NCI-H1436 treated with DMSO at 0.1 percent for 48 hours (cell line): ENCODE results near the gene LY6G6D.
A peak's percentile ranks its signal among the peaks of the same experiment; 100 is the strongest.

Experiments
- DNase-seq: peaks from one replicate; lab custom pipeline; 2025; lab: John Stamatoyannopoulos, UW

Gene LY6G6D, protein sequence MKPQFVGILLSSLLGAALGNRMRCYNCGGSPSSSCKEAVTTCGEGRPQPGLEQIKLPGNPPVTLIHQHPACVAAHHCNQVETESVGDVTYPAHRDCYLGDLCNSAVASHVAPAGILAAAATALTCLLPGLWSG

DNA sequence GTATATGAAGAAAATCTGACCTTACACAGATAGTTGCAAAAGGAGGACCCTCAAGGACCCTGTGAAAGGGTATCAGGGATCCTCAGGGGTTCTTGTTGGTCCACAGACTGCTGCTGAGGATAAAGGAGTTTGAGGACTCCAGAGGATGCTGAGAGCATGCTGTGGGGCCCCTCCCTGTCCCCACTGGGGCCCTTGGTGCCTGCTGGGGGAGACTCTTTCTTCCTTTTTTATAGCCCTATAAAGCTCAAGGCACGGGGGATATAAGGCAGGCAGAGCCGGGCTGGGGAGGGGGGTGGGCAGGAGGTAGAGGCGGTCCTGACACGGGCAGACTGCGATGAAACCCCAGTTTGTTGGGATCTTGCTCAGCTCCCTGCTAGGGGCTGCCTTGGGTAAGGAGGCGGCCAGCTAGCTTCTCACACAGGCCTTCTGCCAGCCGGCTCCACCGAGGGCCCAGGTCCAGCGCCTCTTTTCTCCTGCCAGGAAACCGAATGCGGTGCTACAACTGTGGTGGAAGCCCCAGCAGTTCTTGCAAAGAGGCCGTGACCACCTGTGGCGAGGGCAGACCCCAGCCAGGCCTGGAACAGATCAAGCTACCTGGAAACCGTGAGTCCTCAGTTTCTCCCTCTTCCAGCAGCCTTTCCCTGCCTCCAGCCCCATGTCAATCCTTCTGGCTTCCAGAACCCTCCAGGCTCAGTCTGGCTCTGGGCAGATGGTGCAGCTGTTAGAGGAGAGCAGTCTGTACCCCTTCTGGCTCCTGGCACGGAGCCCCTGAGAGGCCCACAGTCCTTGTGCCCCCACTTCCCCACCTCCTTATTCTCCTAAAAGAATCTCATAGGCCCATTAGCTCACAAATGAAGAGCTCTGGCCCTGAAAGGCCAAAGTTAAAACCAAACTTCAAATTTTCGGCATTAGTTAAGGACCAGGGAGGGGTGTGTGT, at the start of gene LY6G6D:
TSS of gene LY6G6D (plus strand) at position 327 of the 937 bp plus-strand sequence. CDS start at position 335, 8 bp downstream.
- no peak for DNase-seq

DNA sequence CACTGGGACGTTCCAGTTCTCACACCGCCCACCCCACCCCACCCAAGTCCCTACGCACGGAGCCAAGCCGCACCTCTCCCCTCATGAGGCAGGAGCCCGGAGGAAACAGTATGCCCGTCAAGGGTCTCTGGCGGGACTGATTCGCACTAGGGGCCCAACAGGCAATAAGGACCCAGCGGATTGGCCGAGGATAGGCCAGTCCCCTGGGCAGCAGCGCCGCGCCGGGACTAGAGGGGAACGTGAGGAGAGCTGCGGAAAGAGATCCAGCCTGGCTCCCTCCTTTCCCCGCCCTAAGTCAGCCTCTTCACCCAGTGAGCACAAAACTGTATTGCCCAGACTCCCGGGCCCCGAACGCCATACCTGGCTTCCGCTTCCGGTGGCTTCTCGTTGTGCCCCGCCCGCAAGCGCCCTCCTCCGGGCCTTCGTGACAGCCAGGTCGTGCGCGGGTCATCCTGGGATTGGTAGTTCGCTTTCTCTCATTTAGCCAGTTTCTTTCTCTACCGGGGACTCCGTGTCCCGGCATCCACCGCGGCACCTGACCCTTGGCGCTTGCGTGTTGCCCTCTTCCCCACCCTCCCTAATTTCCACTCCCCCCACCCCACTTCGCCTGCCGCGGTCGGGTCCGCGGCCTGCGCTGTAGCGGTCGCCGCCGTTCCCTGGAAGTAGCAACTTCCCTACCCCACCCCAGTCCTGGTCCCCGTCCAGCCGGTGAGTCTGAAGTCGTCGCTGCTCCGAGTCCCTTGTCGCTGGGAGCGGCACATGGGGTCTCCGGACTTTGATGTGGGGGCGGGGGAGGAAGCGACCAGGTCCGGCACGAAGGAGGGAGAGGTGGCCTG, 49.4 kb upstream of the LY6G6D start, which contains the start of gene CSNK2B:
TSS of gene CSNK2B (plus strand) at position 580 of the 836 bp plus-strand sequence. CDS start 752 bp downstream, outside the sequence.
- DNase-seq, result peak; percentile 92

DNA sequence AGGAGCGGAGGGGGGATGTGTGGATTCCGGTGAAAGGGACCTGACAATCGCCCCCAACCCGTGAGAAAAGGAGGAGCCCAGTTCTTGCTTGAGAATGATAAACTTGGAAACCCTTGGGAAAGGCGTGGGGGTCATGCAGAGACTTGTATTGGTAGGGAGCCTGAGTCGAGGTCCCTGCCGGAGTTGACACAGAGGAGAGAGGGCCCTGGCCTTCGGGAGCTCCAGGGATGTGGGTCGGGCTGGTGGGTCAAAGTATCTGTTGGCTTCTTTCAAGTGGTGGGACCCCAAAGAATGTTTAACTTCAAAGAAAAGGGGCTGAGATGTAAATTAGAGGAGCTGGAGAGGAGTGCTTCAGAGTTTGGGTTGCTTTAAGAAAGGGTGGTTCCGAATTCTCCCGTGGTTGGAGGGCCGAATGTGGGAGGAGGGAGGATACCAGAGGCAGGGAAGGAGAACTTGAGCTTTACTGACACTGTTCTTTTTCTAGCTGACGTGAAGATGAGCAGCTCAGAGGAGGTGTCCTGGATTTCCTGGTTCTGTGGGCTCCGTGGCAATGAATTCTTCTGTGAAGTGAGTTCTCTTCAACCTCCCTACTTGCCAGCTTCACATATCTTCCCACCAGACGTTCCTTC, 48.7 kb upstream of the LY6G6D start:
- no peak for DNase-seq

DNA sequence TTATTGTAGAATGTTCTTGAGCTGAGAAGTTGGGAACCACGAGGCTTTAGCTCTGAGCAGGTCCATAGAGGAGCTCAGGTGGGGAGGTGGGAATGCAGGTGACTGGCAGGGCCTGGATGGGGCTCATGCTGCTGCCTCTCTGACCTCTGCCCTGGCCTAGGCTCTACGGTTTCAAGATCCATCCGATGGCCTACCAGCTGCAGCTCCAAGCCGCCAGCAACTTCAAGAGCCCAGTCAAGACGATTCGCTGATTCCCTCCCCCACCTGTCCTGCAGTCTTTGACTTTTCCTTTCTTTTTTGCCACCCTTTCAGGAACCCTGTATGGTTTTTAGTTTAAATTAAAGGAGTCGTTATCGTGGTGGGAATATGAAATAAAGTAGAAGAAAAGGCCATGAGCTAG, 45.5 kb upstream of the LY6G6D start, which contains the start of gene LY6G5B:
TSS of gene LY6G5B (plus strand) at position 301 of the 400 bp plus-strand sequence. CDS start 975 bp downstream, outside the sequence.
- DNase-seq, result no peak

DNA sequence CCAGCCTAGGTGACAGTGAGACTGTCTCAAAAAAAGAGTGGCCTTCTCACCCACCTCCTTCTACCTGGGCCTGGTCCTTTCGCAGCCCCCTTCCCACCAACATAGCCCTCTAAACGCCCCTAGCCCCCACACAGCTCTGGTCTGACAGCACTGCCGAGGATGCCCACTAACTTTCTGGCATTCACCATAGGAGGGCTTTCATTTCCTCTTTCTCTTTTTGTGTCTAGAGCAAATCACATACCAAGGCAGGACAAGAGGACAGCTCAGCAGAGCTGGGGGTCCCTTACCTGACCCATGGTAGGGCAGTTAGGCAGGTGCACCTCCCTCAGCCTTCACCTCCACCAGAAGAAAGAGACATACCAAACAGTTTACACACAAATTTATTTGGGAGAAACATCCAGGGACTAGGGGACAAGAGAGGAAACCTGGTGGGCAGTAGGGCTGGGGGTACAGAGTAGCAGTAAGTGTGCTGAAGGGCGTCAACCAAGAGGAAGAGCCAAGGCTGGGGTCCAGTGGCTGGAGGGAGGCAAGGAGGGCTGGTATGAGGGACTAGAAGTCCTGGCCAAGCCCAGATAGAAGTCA, 38.7 kb upstream of the LY6G6D start:
- no peak for DNase-seq

DNA sequence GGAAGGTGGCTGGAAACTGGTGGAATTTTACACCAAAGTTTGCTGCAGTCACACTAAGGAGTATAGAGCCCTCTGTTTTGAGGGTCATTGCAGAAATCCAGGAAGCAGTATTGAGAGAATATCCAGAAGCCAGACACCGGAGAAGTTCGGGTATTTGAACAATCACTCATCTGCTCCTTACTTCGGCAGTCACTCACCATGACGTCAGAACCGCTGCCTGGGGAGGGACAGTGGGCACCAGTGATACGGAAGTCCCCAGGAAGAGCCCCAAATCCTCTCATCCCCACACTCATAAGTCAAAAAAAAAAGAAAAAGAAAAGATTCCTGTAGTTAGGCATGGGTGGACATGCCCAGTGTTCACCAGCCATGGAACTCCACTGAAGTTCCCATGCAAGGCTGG, 38.2 kb upstream of the LY6G6D start:
- no peak for DNase-seq

DNA sequence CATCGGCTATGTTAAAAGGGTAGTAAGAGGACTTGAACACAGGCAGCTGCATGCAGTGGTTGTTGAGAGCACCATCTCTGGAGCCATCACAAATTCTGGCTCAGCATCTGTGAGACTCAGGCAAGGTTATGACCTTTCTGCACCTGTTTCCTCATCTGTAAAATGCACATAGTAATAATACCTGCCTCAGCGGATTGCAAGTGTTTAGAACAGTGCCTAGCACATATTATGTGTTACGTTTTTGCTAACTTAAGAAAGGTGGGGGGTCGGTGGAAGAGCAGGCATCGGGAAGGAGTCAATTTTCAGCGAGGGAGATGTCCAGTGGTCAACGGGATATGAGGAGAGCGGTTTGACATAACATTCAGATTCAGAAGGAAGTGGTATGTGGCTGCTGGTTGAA, 37.2 kb upstream of the LY6G6D start:
- no peak for DNase-seq

DNA sequence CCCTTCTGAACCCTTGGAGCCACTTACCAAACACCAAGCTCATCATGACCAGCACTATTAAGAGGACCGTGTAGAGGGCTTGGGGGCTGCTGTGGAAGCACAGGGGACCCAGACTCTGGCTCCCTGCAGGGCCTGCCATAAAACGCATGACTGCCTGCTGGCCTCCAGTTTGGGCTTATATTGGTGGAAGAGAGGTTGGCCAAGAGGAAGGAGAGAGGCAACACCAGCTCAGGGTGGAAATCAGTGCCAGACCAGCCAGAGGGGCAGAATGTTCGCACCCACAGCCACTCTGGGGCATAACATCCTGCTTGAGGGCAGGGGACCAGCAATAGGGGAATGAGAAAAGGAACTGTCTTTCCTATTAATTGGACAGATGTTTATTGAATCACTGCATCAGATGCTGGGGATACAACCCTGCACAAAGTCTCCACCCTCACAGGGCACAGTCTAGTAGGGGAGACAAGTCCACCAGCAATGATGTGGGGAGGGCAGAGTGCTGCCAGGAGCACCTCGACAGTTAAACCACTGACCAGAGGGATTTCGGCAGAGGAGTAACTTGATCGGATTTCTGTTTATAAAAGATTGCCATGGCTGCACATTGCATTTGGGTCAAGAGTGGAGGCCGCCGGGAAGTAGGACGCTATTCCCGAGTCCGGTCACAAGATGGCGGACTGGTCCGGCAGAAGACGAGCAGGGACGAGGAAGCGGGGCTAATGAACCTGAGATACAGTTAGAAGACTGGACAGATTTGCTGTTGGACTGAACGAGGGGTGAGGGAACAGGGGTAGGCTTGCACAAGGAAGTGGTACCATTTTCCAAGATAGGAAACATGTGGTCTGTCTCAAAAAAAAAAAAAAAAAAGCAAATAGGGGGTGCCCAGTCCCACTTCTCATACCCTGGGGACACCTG, 34.7 kb upstream of the LY6G6D start, which contains the start of gene LY6G5C:
TSS of gene LY6G5C (minus strand) at position 842 of the 909 bp plus-strand sequence. CDS start at position 148, 694 bp downstream.
- DNase-seq, result no peak

DNA sequence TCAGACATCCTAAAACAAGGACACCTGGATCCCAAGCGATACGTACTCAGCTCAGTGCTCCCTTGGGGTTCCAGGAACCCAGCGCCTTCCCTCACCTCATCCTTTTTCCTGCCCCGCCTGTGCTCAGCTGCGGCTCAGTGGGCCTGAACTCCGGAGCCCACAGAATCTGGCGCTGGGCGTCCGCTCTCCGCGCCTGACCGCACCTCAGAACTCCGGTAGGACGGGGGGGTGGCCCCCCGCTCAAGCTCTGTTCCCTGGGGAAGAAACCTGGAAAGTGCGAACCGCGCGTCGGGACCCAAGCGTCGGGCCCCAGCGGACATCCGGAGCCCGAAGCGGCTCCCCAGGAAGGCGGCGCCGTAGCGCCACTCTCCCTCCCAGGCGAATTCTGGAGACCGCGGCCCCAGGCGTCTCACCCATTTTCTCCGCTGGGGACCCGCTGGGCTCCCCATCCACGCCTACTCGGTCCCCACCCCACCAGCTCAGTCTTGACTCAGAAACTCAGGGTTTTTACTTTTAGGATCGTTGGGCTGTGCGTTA, 33.9 kb upstream of the LY6G6D start:
- no peak for DNase-seq

DNA sequence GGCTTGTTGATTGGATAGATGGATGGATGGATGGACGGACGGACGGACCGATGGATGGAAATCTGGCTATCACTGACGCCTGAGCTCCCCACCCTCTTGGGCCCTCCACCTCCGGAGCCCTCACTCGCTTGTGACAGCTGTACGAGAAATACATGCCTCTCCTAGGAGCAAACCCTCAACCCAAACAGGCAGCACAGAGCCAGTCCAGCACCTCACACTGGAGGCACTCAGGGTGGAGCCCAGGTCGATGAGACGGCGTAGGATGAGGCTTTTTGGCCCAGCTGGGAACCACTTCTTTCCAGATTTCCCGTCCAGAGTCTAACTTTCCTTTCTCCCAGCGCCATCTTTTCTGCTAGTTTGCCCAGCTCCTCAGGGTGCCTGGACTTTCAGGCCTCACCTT, 31.6 kb upstream of the LY6G6D start:
- no peak for DNase-seq

DNA sequence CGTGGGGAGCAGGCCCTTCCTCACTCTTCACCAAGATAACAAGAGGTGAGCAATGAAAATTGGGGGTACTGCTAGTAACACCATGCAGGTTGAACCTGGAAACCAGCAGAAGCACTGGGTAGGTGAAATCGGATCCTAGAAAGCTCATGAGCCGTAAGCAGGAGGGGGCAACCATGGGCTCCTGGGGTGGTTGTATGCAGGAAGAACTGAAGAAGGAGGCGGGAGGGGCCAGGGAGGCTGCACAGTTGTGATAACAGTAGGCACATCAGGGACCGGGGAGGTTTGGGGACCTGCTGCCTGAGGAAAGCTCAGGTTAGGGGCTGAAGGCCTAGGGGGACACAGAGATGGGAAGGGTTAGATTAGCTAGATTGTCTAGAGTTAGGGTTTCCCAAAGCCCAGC, 28.7 kb upstream of the LY6G6D start:
- no peak for DNase-seq

DNA sequence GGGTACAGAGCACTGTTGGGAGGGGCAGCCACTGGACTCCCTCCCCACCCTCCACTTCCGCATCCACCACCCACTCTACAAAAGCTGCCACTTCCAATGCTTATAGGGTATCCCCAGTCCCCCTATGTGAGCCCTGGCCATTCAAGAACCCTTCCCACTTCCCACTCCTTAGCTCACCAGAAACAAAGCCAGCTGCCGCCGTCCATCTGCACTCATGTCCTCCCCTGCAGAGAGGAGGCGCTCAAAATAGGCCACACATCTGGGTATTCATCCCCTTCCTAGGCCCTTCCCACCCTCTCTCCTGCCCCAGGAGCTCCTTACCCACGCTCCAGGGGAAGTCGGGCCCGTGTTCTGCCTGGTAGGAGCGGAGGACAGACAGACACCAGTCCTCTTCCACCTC, 27.8 kb upstream of the LY6G6D start:
- no peak for DNase-seq

DNA sequence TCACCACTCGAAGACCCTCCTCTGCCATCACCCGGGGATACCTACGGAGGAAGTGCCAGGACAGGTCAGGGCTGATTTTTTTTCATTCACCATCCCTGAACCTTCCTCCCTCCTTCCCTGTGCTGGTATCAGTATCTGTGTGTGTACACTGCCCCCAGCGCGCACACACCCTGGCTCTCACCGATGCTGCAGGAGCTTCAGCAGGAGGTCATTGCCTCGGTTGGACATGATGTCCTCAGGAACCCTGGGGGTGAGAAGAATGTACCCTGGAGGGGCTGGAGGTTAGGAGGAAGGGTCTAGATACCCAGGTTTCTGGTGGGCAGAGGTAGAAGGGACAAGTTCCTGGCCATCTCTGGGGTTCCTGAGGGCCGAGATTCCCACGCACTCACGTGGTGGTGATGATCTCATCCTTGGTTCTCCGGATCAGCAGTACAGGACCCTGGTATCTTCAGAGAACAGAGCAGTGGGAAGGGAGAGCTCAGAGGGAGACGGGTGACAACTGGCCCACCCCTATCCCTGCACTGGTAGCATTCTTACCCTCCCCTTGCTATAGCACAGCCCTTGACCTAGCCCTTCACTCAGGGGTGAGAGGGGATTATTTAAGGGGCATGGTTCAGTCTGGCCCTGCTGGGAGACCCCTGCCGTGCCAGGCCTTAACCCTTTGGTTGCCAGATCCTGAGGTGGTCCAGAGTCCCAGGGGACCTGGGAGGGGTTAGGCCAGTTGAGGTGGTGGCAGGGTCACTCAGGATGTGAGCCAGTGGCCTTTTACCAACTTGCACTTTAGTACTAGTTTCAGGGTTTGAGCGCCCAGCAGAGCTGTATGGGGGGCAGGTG, 27.1 kb upstream of the LY6G6D start:
- DNase-seq, result no peak

DNA sequence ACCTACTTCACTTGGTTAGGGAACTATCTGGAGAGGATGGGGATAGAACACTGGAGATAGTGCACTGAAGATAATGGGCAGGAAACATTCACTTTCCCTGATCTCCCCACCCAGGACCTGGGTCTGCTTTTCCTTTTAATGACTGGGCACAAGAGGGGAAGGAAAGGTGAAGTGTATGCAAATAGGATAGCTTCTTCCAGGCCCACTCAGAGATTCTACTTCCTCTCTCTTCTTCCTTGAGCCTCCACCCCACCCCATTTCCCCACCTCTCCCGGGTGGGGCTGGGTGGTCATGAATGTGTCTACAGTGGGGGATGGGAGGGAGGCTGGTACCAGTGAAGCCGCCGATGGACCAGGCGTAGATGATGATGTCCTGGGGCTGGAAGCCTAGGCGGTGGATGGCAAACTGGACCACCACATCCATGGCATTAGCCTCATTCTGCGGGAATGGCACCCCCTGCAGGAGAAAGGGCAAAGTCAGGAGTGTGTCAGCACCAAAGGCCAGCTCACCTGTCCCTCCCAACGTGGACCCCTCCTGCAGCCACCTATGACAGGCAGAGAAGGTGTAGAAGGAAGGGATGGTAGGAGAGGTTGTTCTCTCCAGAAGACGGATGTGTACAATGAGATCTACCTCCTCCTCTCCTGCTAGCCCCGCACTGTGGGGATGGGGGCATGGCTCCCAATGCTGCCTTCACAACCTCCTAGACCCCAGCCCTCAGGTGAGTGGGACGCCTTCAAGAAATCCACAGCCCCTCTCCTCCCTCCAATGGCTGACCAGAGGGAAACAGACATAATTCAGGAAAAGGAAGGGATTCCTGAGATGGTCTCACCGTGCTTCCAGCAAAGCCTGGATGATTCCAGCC, 25.7 kb upstream of the LY6G6D start:
- no peak for DNase-seq

DNA sequence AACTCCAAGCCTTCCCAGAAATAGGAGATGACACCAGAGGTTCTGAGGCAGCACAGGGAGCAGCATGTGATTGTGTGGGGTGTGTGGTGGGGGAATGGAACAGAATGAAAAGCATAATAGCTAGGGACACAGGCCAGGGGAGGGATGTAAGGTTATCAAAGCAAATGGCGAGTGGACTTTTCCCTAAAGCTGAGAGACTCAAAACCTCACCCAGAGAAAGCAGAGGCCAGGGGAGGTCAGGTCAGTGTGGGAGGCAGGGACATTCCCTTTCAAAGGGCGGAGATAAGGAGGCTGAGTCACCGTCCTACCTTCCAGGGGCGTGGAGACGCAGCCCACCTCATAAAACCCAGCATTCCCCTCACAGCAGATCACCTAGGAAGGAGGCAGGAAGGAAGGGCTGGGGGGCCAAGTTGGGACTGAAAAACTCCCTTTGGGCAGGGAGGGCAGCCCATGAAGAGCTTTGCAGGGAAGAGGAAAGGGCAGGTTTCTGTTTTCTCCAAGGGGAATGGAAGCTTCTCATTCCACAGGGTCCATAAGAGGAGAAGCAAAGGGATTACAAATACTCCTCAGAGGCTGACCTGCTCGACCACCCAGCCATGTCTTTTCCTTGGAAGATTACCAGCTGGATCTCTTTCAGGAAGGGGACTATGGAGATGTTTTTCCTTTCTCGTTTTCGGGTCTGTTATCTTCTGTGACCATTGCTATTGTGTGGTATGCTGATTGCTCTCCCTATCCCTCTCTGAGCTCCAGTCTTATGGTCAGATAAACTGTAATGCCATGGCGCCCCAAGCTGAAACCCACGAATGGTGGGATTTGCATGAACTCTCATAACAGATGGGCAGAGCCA, 24.7 kb upstream of the LY6G6D start:
- no peak for DNase-seq

DNA sequence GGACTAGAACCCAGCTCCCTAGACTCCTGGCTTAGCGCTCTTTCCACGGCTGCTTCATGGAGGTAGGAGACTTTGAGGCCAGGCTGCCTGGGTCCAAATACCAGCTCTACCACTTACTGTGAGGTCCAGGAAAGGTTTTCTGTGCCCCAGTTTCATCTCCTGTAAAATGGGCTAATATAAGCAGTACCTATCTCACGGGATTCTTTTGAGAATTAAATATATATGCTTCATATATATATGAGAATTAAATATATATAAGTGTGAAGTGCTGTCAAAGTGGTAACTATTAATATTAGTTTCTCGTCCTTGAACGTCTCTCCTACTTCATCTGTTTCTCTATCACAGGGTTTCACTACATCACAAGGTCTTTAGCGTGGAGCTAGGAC, 24.1 kb upstream of the LY6G6D start:
- DNase-seq, result no peak

DNA sequence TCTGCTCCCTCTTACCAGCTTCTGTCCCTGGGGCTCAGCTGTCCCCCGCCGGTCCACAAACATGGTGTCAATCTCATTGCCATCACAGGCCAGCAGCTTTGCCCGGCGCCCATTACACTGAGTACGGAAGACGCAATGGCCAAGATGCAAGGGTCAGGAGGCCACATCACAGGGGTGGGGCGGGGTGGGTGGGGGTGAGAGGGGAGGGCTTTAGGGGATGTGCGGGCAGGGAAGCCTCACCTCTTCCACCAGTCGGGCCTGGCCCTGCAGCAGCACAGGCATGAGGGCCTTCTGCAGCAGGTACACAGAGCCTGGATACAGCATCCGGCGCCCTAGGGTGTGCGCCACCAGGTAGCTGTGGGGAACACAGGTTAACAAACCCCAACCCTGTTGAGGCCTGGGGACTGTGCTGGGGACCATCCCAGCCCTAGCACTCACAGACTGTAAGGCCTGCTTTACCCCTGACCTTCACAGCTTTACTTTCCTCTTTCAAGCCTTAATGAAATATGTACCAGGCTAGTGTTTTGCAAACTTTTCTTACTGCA, 23.5 kb upstream of the LY6G6D start:
- no peak for DNase-seq
